Measurements from ENCODE around the gene FBLN2.

DNA sequence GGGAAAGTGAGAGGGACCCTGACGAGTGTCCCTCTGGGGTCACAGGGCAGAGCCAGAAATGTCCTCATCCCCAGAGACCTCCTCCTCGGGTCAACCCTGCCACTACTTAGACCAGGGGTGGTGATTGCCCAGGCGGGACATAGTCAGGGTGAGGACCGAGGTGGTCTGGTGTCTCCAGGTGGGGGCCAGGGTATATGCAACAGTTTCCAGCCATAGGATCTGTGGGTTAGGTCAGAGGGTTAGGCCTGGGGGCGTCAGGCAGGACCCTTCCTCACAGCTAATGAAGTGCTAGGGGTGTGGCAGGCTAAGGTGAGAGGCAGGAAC lies 22.3 kb upstream of the FBLN2 start:
- TF ChIP-seq, protein P1, sequence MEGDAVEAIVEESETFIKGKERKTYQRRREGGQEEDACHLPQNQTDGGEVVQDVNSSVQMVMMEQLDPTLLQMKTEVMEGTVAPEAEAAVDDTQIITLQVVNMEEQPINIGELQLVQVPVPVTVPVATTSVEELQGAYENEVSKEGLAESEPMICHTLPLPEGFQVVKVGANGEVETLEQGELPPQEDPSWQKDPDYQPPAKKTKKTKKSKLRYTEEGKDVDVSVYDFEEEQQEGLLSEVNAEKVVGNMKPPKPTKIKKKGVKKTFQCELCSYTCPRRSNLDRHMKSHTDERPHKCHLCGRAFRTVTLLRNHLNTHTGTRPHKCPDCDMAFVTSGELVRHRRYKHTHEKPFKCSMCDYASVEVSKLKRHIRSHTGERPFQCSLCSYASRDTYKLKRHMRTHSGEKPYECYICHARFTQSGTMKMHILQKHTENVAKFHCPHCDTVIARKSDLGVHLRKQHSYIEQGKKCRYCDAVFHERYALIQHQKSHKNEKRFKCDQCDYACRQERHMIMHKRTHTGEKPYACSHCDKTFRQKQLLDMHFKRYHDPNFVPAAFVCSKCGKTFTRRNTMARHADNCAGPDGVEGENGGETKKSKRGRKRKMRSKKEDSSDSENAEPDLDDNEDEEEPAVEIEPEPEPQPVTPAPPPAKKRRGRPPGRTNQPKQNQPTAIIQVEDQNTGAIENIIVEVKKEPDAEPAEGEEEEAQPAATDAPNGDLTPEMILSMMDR (IDR thresholded peaks at IDR 0.05), result no peak
- TF ChIP-seq POLR2A (IDR thresholded peaks at IDR 0.05), result no peak
